Loucy (cell line): ENCODE data around the gene CENPX.

Experiments
- H2AFZ ChIP-seq: fragments of 200-600 bp; sonication (generic); 2 replicates; pipeline ENCODE4 v1.6.0; 2016; ENCODE audit warnings: antibody characterized with exemption, mild to moderate bottlenecking, low read length, moderate library complexity
- H3F3A ChIP-seq: fragments of 200-600 bp; 2 replicates; pipeline ENCODE4 v1.6.0; 2016; ENCODE audit warnings: antibody characterized with exemption, low read depth, mild to moderate bottlenecking
- H3K27me3 ChIP-seq: fragments of 200-600 bp; sonication (generic); 2 replicates; pipeline ENCODE4 v1.6.1; 2014; ENCODE audit warnings: low read length, mild to moderate bottlenecking; ENCODE audit not compliant: insufficient read depth, poor library complexity, severe bottlenecking
- H3K36me3 ChIP-seq: fragments of 200-600 bp; sonication (generic); 2 replicates; pipeline ENCODE4 v1.6.1; 2016; ENCODE audit warnings: low read length; ENCODE audit not compliant: insufficient read depth
- H3K4me1 ChIP-seq: fragments of 200-600 bp; sonication (generic); 2 replicates; pipeline ENCODE4 v1.5.1; 2014; ENCODE audit warnings: low read length, mild to moderate bottlenecking; ENCODE audit not compliant: insufficient read depth, poor library complexity, severe bottlenecking
- H3K4me2 ChIP-seq: fragments of 200-600 bp; sonication (generic); 2 replicates; pipeline ENCODE4 v1.6.0; 2014; ENCODE audit warnings: antibody characterized with exemption, low read length, low read depth, mild to moderate bottlenecking; ENCODE audit not compliant: poor library complexity, severe bottlenecking
- H3K4me3 ChIP-seq: fragments of 200-600 bp; sonication (generic); 2 replicates; pipeline ENCODE4 v1.5.1; 2014; ENCODE audit warnings: low read length, mild to moderate bottlenecking, mixed read lengths; ENCODE audit not compliant: poor library complexity, severe bottlenecking
- H3K79me2 ChIP-seq: fragments of 200-600 bp; sonication (generic); 2 replicates; pipeline ENCODE4 v1.6.1; 2014; ENCODE audit warnings: low read length; ENCODE audit not compliant: insufficient read depth
- H3K9ac ChIP-seq: fragments of 200-600 bp; sonication (generic); 2 replicates; pipeline ENCODE4 v1.6.0; 2014; ENCODE audit warnings: mild to moderate bottlenecking, low read depth, low read length, moderate library complexity; ENCODE audit not compliant: poor library complexity, severe bottlenecking
- H3K9me2 ChIP-seq: fragments of 200-600 bp; sonication (generic); replicated peaks from 2 replicates; pipeline ENCODE4 v1.6.1; 2016; ENCODE audit warnings: low read depth, low read length, mixed read lengths
- H3K9me3 ChIP-seq: fragments of 200-600 bp; sonication (generic); 2 replicates; pipeline ENCODE4 v1.6.1; 2014; ENCODE audit warnings: mild to moderate bottlenecking, antibody characterized with exemption, low read length, low read depth; ENCODE audit not compliant: insufficient read depth
- H4K20me1 ChIP-seq: fragments of 200-600 bp; sonication (generic); 2 replicates; pipeline ENCODE4 v1.6.0; 2014; ENCODE audit warnings: antibody characterized with exemption, low read length, mild to moderate bottlenecking; ENCODE audit not compliant: insufficient read depth, poor library complexity, severe bottlenecking
- CTCF ChIP-seq: fragments of 200-600 bp; sonication (generic); conservative IDR thresholded peaks from 2 replicates; pipeline ENCODE4 v1.5.1; 2014; ENCODE audit warnings: mild to moderate bottlenecking, antibody characterized with exemption, low read length
- EZH2phosphoT487 ChIP-seq: fragments of 200-600 bp; IDR thresholded peaks from 2 replicates; pipeline ENCODE4 v1.6.1; 2018; ENCODE audit warnings: antibody characterized with exemption, mild to moderate bottlenecking, moderate library complexity, borderline replicate concordance

CENPX gene

DNA sequence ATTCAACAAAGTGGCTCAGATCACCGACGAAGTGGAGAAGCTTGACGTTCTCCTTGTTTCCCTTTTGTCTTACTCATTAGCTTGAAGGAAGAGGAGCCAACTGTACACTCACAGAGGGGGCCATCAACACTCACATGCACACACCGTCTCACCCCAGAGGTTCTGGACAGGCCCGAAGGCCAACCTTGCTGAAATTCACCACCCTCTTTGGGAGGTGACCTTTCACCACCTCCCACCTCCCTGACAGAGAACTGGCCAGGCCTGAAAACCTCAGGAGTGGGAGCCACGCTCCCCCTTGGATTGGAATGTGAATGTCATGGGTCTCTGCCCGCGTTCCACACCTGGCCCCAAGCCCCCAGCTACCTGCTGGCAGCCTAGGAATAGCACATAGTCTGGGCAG lies 12.8 kb upstream of the CENPX start:
- H3K4me3 ChIP-seq = no peak overlapping the region
- peaks cover 7% of the 10 kb centered on the region for H4K20me1 ChIP-seq
- H3K79me2 ChIP-seq = peaks cover 7% of the 10 kb centered on the region; the same call in 1 of the 2 replicates
- no peak overlapping the region for H3K9ac ChIP-seq
- H3K27me3 ChIP-seq = no peaks in the 10 kb centered on the region
- H3K36me3 ChIP-seq = no peaks in the 10 kb centered on the region
- no peaks in the 10 kb centered on the region for H3F3A ChIP-seq
- no peaks in the 10 kb centered on the region for H3K9me3 ChIP-seq
- H2AFZ ChIP-seq = no peak overlapping the region
- no peaks in the 10 kb centered on the region for H3K9me2 ChIP-seq
- H3K4me1 ChIP-seq = peaks cover 11% of the 10 kb centered on the region
- H3K4me2 ChIP-seq = no peak overlapping the region
- TF ChIP-seq CTCF (no peak), EZH2phosphoT487 (no peak)

DNA sequence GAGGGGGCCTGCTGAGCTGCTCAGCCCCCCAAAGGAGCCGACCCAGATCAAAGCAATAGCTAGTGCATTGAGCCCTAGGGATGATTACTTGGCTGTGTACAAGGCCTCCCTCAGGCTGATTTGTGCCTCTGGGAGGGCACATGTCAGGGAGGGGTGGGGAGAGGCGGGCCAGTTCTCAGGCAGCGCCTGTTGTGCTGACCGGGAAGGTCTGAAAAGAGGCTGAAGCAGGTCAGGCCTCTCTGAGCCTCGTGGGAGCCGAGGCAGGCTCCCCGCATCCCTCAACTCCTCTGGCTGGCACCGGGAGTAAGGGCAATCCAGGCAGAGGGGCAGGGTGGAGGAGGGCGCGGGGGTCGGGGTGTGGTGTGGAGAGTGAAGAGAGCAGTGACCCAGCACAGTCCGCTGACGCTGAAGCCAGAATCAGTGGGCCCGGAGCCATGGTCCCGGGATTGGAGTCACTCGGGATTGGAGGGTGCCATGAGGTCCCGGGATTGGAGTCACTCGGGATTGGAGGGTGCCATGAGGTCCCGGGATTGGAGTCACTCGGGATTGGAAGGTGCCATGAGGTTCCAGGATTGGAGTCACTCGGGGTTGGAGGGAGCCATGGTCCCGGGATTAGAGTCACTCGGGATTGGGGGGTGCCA lies 11.8 kb upstream of the CENPX start:
- peaks cover 7% of the 10 kb centered on the region for H4K20me1 ChIP-seq
- H3K4me2 ChIP-seq = no peak overlapping the region
- TF ChIP-seq EZH2phosphoT487 = no peak
- TF ChIP-seq CTCF = no peak
- no peaks in the 10 kb centered on the region for H3F3A ChIP-seq
- H2AFZ ChIP-seq = no peak overlapping the region
- H3K79me2 ChIP-seq = peaks cover 7% of the 10 kb centered on the region; the same call in 1 of the 2 replicates
- no peaks in the 10 kb centered on the region for H3K27me3 ChIP-seq
- no peaks in the 10 kb centered on the region for H3K9me2 ChIP-seq
- H3K9ac ChIP-seq = no peak overlapping the region
- H3K4me1 ChIP-seq = peaks cover 11% of the 10 kb centered on the region
- H3K36me3 ChIP-seq = no peaks in the 10 kb centered on the region
- no peak overlapping the region for H3K4me3 ChIP-seq
- no peaks in the 10 kb centered on the region for H3K9me3 ChIP-seq

- Histone ChIP-seq H3K4me3 (no peak overlapping the region), H4K20me1 (peaks cover 7% of the 10 kb centered on the region), H3K27me3 (no peaks in the 10 kb centered on the region), H3K36me3 (no peaks in the 10 kb centered on the region), H3F3A (no peaks in the 10 kb centered on the region), H3K4me1 (peaks cover 11% of the 10 kb centered on the region), H3K9ac (no peak overlapping the region), H3K79me2 (peaks cover 7% of the 10 kb centered on the region; the same call in 1 of the 2 replicates), H2AFZ (no peak overlapping the region), H3K9me2 (no peaks in the 10 kb centered on the region), H3K9me3 (no peaks in the 10 kb centered on the region), H3K4me2 (no peak overlapping the region)
- TF ChIP-seq EZH2phosphoT487 (no peak), CTCF (no peak)
Observed at GRCh38 chr17:82033359-82034085, 10.8 kb upstream of the CENPX start.
